Hypothalamus (tissue), 51 donors: ENCODE data around the gene PAPSS2.

ENCODE experiments used
- DNase-seq, 51 donors: peaks; one replicate each; lab custom pipeline; 2025; lab: John Stamatoyannopoulos, UW

The PAPSS2 gene

GRCh38 chr10:87767253-87767652 lies 107.6 kb downstream of the PAPSS2 start:
- no peak for DNase-seq

DNA sequence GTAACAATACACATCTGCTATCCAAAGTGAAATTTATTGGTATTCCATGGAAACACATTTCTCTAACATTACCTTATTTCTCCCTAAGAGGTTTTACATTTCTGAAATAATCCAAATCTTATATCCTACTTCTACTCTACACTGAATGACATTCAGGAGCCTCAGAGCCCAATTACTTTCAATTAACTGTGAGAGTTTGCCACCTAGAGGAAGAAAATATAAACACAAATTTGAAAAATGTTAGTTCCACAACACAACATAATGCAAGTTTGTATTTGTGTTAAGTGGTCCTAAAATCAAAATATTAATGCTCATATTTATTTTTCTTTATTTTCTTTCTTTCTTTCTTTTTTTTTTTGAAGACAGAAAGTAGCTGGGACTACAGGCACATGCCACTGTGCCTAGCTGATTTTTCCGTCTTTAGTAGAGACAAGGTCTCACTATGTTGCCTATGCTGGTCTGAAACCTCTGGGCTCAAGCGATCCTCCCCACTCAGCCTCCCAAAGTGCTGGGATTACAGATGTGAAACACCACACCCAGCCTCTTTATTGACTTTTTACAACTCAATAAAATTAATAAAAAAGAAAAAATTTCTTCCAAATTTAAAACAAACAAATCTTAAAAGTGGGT lies 112.3 kb downstream of the PAPSS2 start:
- peak in 1 of 51 donors; percentile 4 for DNase-seq

GRCh38 chr10:87775766-87776165 lies 116.1 kb downstream of the PAPSS2 start:
- DNase-seq, result no peak

GRCh38 chr10:87776328-87776727 lies 116.7 kb downstream of the PAPSS2 start:
- DNase-seq, result no peak

GRCh38 chr10:87781545-87781944 lies 121.9 kb downstream of the PAPSS2 start:
- DNase-seq, result no peak

GRCh38 chr10:87782721-87783120 lies 123.0 kb downstream of the PAPSS2 start:
- no peak for DNase-seq

- DNase-seq, result no peak
Measured at GRCh38 chr10:87786421-87786820, 126.7 kb downstream of the PAPSS2 start.

GRCh38 chr10:87790185-87790584 lies 130.5 kb downstream of the PAPSS2 start:
- no peak for DNase-seq

- peak in 1 of 51 donors; percentile 4 for DNase-seq
Measured at GRCh38 chr10:87794285-87794684, 134.6 kb downstream of the PAPSS2 start.
